Astrocyte of the cerebellum (primary cell): ENCODE data around the gene FAM124A.
A peak's percentile ranks its signal among the peaks of the same experiment; 100 is the strongest.

Source experiments
- DNase-seq: peaks from one replicate; pipeline ENCODE4 v3.0.0-alpha.2; 2011; ENCODE audit warnings: low read depth
- H3K4me3 ChIP-seq: 2 replicates; pipeline ENCODE4 v1.5.1; 2011; ENCODE audit warnings: mild to moderate bottlenecking, low read depth, low read length, moderate library complexity
- CTCF ChIP-seq: IDR thresholded peaks from 2 replicates; pipeline ENCODE4 v1.5.1; 2012; ENCODE audit warnings: low read length, low read depth, moderate library complexity, mild to moderate bottlenecking; ENCODE audit errors: missing control alignments
- in situ Hi-C: cut with HindIII; loops from 2 replicates; pipeline ENCODE4 v1.10.0; 2017; ENCODE audit warnings: low sequenced_read_pairs

Gene FAM124A

GRCh38 chr13:51249770-51250741 is 27.9 kb downstream of the FAM124A start:
- in situ Hi-C loops, result no loop called here
- H3K4me3 ChIP-seq, result no peak overlapping the region
- TF ChIP-seq CTCF, result peak; percentile 45
- no peak for DNase-seq

- DNase-seq, result no peak
- H3K4me3 ChIP-seq, result no peak overlapping the region
- no peak for TF ChIP-seq CTCF
- in situ Hi-C loops, result no loop called here
Observed at GRCh38 chr13:51251480-51251879, 29.3 kb downstream of the FAM124A start.

GRCh38 chr13:51252954-51253532 is 30.8 kb downstream of the FAM124A start:
- no peak overlapping the region for H3K4me3 ChIP-seq
- no peak for TF ChIP-seq CTCF
- in situ Hi-C loops, result no loop called here
- no peak for DNase-seq

- no peak overlapping the region for H3K4me3 ChIP-seq
- TF ChIP-seq CTCF, result no peak
- no peak for DNase-seq
- in situ Hi-C loops, result no loop called here
Observed at GRCh38 chr13:51255556-51255955, 33.4 kb downstream of the FAM124A start.

GRCh38 chr13:51257187-51257586 is 35.0 kb downstream of the FAM124A start:
- TF ChIP-seq CTCF, result no peak
- DNase-seq, result no peak
- in situ Hi-C loops, result no loop called here
- no peak overlapping the region for H3K4me3 ChIP-seq

GRCh38 chr13:51258612-51259548 is 36.7 kb downstream of the FAM124A start:
- in situ Hi-C loops, result no loop called here
- H3K4me3 ChIP-seq, result no peak overlapping the region
- DNase-seq, result no peak

More at GRCh38 chr13:51258612-51259548, 36.7 kb downstream of the FAM124A start:
- no peak for TF ChIP-seq CTCF
